ENCODE measurements around the gene CYTH2. TPM values are rescaled to one million over a fixed set of nuclear protein-coding genes. Genes with fewer than 3 reads are reported as not detected.

The CYTH2 gene
- total and polyA plus RNA-seq, 9 of the 15 experiments (the other 6 are each of a cell fraction or from before 2014, with no cell fraction given): 1.8 to 45.2 (median 23.8) TPM

DNA sequence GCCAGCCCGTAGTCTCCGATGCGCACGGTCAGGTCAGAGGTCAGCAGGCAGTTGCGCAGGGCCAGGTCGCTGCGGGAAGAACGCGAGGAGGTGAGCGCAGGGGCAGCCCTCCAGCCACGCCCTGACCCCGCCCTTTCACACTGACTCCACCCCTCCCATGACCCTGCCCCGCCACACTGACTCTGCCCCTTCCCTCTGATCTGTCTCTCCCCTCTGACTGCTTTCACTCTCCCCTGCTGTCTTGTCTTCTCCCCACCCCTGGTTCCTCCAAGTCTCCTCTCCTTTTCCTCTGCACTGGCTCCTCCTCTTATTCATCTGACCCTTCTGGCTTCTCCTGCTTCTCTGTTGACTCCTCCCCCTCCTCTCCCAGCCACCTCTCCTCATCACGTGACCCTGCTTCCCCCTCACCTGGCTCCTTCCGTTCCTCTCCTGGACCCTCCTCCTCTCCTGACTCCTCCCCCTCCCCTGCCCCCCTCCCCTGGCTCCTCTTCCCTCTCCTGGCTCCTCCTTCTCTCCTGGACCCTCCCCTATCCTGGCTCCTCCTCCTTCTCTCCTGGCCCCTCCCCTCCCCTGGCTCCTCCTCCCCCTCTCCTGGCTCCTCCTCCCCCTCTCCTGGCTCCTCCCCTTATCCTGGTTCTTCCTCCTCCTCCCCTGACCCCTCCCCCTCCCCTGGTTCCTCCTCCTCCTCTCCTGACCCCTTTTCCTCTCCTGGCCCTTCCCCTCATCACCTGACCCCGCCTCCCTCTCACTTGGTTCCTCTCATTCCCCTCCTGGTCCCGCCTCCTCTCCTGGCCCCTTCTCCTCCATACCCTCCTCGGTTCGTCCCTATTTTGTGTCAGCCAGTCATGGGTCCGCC, 32.6 kb downstream of the CYTH2 start (continued):
- TF ChIP-seq GTF2F1 (IDR thresholded peaks at IDR 0.05; ENCODE audit: low read depth, low read length) (no peak), RBM17 (IDR thresholded peaks at IDR 0.05; ENCODE audit: borderline replicate concordance, low read depth, low read length) (no peak), TEAD2 (tag; IDR thresholded peaks at IDR 0.05) (no peak), CBX5 (IDR thresholded peaks at IDR 0.05; ENCODE audit: borderline replicate concordance, low read depth) (0 out of 2 replicates have a peak, but pooled peaks have one; percentile 10), ELF1 (tag; IDR thresholded peaks at IDR 0.05) (no peak), TCF7L2 (IDR thresholded peaks at IDR 0.05; ENCODE audit: low read depth, low read length) (no peak), KLF1 (tag; IDR thresholded peaks at IDR 0.05) (peak; percentile 62; the same call in 1 of the 2 replicates), SRSF1 (IDR thresholded peaks at IDR 0.05; ENCODE audit: low read depth, low read length) (no peak), ZNF316 (IDR thresholded peaks at IDR 0.05) (peak; percentile 96), JUN (IDR thresholded peaks at IDR 0.05; ENCODE audit: borderline replicate concordance, low read depth, low read length) (0 out of 2 replicates have a peak, but pooled peaks have one; percentile 4), JUN (CRISPR knock-in tag; IDR thresholded peaks at IDR 0.05; ENCODE audit: borderline replicate concordance) (no peak), GABPB1 (CRISPR knock-in tag; IDR thresholded peaks at IDR 0.05) (peak; percentile 40; the same call in 1 of the 2 replicates), ARHGAP35 (IDR thresholded peaks at IDR 0.05; ENCODE audit: partially characterized antibody) (peak; percentile 88)
- TF ChIP-seq, protein P1, sequence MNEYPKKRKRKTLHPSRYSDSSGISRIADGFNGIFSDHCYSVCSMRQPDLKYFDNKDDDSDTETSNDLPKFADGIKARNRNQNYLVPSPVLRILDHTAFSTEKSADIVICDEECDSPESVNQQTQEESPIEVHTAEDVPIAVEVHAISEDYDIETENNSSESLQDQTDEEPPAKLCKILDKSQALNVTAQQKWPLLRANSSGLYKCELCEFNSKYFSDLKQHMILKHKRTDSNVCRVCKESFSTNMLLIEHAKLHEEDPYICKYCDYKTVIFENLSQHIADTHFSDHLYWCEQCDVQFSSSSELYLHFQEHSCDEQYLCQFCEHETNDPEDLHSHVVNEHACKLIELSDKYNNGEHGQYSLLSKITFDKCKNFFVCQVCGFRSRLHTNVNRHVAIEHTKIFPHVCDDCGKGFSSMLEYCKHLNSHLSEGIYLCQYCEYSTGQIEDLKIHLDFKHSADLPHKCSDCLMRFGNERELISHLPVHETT (CRISPR knock-in tag; conservative IDR thresholded peaks at IDR 0.05 in 1 of 2, IDR thresholded peaks at IDR 0.05 in 1 of 2): no peak
- TF ChIP-seq, protein P2, sequence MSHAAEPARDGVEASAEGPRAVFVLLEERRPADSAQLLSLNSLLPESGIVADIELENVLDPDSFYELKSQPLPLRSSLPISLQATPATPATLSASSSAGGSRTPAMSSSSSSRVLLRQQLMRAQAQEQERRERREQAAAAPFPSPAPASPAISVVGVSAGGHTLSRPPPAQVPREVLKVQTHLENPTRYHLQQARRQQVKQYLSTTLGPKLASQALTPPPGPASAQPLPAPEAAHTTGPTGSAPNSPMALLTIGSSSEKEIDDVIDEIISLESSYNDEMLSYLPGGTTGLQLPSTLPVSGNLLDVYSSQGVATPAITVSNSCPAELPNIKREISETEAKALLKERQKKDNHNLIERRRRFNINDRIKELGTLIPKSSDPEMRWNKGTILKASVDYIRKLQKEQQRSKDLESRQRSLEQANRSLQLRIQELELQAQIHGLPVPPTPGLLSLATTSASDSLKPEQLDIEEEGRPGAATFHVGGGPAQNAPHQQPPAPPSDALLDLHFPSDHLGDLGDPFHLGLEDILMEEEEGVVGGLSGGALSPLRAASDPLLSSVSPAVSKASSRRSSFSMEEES (CRISPR knock-in tag; IDR thresholded peaks at IDR 0.05): peak; percentile 98
- TF ChIP-seq, protein P3, sequence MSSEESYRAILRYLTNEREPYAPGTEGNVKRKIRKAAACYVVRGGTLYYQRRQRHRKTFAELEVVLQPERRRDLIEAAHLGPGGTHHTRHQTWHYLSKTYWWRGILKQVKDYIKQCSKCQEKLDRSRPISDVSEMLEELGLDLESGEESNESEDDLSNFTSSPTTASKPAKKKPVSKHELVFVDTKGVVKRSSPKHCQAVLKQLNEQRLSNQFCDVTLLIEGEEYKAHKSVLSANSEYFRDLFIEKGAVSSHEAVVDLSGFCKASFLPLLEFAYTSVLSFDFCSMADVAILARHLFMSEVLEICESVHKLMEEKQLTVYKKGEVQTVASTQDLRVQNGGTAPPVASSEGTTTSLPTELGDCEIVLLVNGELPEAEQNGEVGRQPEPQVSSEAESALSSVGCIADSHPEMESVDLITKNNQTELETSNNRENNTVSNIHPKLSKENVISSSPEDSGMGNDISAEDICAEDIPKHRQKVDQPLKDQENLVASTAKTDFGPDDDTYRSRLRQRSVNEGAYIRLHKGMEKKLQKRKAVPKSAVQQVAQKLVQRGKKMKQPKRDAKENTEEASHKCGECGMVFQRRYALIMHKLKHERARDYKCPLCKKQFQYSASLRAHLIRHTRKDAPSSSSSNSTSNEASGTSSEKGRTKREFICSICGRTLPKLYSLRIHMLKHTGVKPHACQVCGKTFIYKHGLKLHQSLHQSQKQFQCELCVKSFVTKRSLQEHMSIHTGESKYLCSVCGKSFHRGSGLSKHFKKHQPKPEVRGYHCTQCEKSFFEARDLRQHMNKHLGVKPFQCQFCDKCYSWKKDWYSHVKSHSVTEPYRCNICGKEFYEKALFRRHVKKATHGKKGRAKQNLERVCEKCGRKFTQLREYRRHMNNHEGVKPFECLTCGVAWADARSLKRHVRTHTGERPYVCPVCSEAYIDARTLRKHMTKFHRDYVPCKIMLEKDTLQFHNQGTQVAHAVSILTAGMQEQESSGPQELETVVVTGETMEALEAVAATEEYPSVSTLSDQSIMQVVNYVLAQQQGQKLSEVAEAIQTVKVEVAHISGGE (CRISPR knock-in tag; IDR thresholded peaks at IDR 0.05): peak in 1 of 3 experiments; percentile 52; a peak in 2 of 6 replicates

All from K562 (cell line).